ENCODE results near the gene RBM6.
A peak's percentile ranks its signal among the peaks of the same experiment; 100 is the strongest.

The RBM6 gene

GRCh38 chr3:49939858-49940666, at the start of gene RBM6:
Gene RBM6, plus strand, starts transcription at chr3:49940150. Its CDS starts 22,492 bp downstream, at chr3:49962642.
- no peaks in the 10 kb centered on the region for H3K9me3 ChIP-seq (ENCODE audit: control insufficient read depth, low read length)
- H3K9ac ChIP-seq: peak within 1 kb of the TSS; percentile 49
- TF ChIP-seq CTCF (IDR thresholded peaks at IDR 0.05): peak; percentile 14
- H3K4me1 ChIP-seq: peaks cover 7% of the 10 kb centered on the region
- H3K79me2 ChIP-seq: peaks cover 28% of the 10 kb centered on the region
- peak within 1 kb of the TSS; percentile 89 for H3K27ac ChIP-seq
- H3K36me3 ChIP-seq (ENCODE audit: control insufficient read depth, insufficient read depth, low read length): no peaks in the 10 kb centered on the region
- peak within 1 kb of the TSS; percentile 94 for H3K4me2 ChIP-seq (ENCODE audit: low read length)
- H3K27me3 ChIP-seq (ENCODE audit: control insufficient read depth, insufficient read depth, low read length): no peaks in the 10 kb centered on the region
- peak within 1 kb of the TSS; percentile 93 for H2AFZ ChIP-seq
- H3K4me3 ChIP-seq (ENCODE audit: low read depth, low read length): peak within 1 kb of the TSS; percentile 96

GRCh38 chr3:49895791-49896190, 44.2 kb upstream of the RBM6 start:
- TF ChIP-seq CTCF (IDR thresholded peaks at IDR 0.05): no peak
- H3K36me3 ChIP-seq (ENCODE audit: control insufficient read depth, insufficient read depth, low read length): no peaks in the 10 kb centered on the region
- H3K9ac ChIP-seq: no peak overlapping the region
- H3K27ac ChIP-seq: no peak overlapping the region
- H3K27me3 ChIP-seq (ENCODE audit: control insufficient read depth, insufficient read depth, low read length): no peaks in the 10 kb centered on the region
- H3K4me1 ChIP-seq: no peaks in the 10 kb centered on the region
- no peaks in the 10 kb centered on the region for H3K79me2 ChIP-seq
- H3K4me2 ChIP-seq (ENCODE audit: low read length): no peak overlapping the region
- no peaks in the 10 kb centered on the region for H3K9me3 ChIP-seq (ENCODE audit: control insufficient read depth, low read length)
- no peak overlapping the region for H2AFZ ChIP-seq
- no peak overlapping the region for H3K4me3 ChIP-seq (ENCODE audit: low read depth, low read length)

- H3K27ac ChIP-seq: no peak overlapping the region
- H3K4me1 ChIP-seq: no peaks in the 10 kb centered on the region
- no peaks in the 10 kb centered on the region for H3K79me2 ChIP-seq
- H3K4me2 ChIP-seq (ENCODE audit: low read length): no peak overlapping the region
- H3K9ac ChIP-seq: no peak overlapping the region
- no peaks in the 10 kb centered on the region for H3K36me3 ChIP-seq (ENCODE audit: control insufficient read depth, insufficient read depth, low read length)
- H3K27me3 ChIP-seq (ENCODE audit: control insufficient read depth, insufficient read depth, low read length): no peaks in the 10 kb centered on the region
- no peaks in the 10 kb centered on the region for H3K9me3 ChIP-seq (ENCODE audit: control insufficient read depth, low read length)
- no peak for TF ChIP-seq CTCF (IDR thresholded peaks at IDR 0.05)
- no peak overlapping the region for H2AFZ ChIP-seq
- no peak overlapping the region for H3K4me3 ChIP-seq (ENCODE audit: low read depth, low read length)
Measured at GRCh38 chr3:49896345-49896744, 43.6 kb upstream of the RBM6 start.

GRCh38 chr3:49898991-49899390, 41.0 kb upstream of the RBM6 start:
- no peak overlapping the region for H3K9ac ChIP-seq
- TF ChIP-seq CTCF (IDR thresholded peaks at IDR 0.05): no peak
- no peaks in the 10 kb centered on the region for H3K9me3 ChIP-seq (ENCODE audit: control insufficient read depth, low read length)

GRCh38 chr3:49899815-49900214, 40.1 kb upstream of the RBM6 start:
- TF ChIP-seq CTCF (IDR thresholded peaks at IDR 0.05): no peak
- Histone ChIP-seq H3K27ac (no peak overlapping the region), H2AFZ (no peak overlapping the region), H3K36me3 (ENCODE audit: control insufficient read depth, insufficient read depth, low read length) (no peaks in the 10 kb centered on the region), H3K4me1 (no peaks in the 10 kb centered on the region), H3K4me2 (ENCODE audit: low read length) (no peak overlapping the region), H3K27me3 (ENCODE audit: control insufficient read depth, insufficient read depth, low read length) (no peaks in the 10 kb centered on the region), H3K9ac (no peak overlapping the region), H3K9me3 (ENCODE audit: control insufficient read depth, low read length) (no peaks in the 10 kb centered on the region), H3K4me3 (ENCODE audit: low read depth, low read length) (no peak overlapping the region), H3K79me2 (no peaks in the 10 kb centered on the region)

More at GRCh38 chr3:49898991-49899390, 41.0 kb upstream of the RBM6 start:
- no peak overlapping the region for H3K4me2 ChIP-seq (ENCODE audit: low read length)
- no peak overlapping the region for H3K27ac ChIP-seq
- H3K27me3 ChIP-seq (ENCODE audit: control insufficient read depth, insufficient read depth, low read length): no peaks in the 10 kb centered on the region
- H3K4me3 ChIP-seq (ENCODE audit: low read depth, low read length): no peak overlapping the region
- H3K79me2 ChIP-seq: no peaks in the 10 kb centered on the region
- H3K4me1 ChIP-seq: no peaks in the 10 kb centered on the region
- H2AFZ ChIP-seq: no peak overlapping the region
- no peaks in the 10 kb centered on the region for H3K36me3 ChIP-seq (ENCODE audit: control insufficient read depth, insufficient read depth, low read length)
